Stimulated activated CD4-positive, alpha-beta T cell treated with anti-CD3 and anti-CD28 coated beads, TNF-alpha, amount 100 ng/mL, for 24 hours (primary cell): ENCODE data around the gene SCUBE1.
A peak's percentile ranks its signal among the peaks of the same experiment; 100 is the strongest.
"Not testable (repeated sequence)": the region's sequence is repeated elsewhere in the genome, so short reads cannot be mapped to it uniquely, and the experiment has no call there.

Experiments
- DNase-seq, 3 experiments: peaks; one replicate each; pipeline ENCODE4 v3.0.0-alpha.2; 2020; ENCODE audit warnings: low read depth in 3 of 3

SCUBE1 gene

GRCh38 chr22:43356881-43357280, 13.7 kb upstream of the SCUBE1 start:
- no peak for DNase-seq

DNA sequence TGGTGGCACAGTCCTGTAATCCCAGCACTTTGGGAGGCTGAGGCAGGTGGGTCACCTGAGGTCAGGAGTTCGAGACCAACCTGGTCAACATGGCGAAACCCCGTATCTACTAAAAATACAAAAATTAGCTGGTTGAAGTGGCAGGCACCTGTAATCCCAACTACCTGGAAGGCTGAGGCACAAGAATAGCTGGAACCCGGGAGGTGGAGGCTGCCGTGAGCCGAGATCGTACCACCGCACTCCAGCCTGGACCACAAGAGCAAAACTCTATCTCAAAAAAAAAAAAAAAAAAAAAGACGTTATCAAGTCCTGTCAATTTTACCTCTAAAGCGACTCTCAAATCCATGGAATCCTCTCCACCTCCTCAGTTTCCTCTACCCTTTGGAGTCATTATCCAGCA, 12.5 kb upstream of the SCUBE1 start:
- not testable (repeated sequence) for DNase-seq

DNA sequence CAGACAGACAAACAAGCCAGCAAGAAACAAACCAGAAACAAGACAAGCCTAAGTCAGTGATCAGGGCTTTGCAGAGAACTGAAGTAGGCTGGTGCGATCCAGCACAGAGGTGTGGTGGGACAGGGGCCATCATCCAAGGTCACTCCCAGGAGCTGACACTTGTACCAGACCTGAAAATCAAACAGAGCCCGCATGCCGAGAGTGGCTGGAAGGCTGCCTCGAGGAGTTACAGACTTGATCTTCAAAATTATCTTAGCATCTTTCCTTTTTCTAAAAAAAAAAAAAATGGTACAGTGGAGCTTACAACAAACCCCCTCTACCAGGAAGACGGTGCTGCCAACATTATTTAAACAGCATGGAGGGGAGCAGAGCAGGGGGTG, 8.8 kb upstream of the SCUBE1 start:
- DNase-seq: no peak

- DNase-seq: no peak
Observed at GRCh38 chr22:43349636-43350035, 6.5 kb upstream of the SCUBE1 start.

DNA sequence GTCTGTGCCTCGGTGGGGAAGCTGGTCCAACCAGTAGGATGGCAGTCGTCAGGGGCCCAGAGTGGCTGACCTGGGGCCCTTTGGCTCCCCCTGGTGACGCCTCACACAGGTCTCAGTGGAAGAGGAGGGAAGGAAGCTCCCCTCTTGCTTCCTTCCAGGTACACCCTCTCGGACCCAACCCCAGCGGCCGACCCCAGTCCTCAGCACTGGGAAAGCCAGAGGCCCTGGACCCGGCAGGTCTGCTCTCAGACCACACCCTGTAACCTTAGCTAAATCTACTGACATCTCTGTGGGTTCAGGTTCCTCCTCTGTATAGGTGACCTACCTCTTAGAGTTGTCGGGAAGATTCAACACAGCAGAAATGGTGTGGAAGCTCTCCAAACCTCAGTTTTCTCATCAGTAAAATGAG, 3.4 kb upstream of the SCUBE1 start:
- DNase-seq: peak; percentile 28 to 63 (median 45)

DNA sequence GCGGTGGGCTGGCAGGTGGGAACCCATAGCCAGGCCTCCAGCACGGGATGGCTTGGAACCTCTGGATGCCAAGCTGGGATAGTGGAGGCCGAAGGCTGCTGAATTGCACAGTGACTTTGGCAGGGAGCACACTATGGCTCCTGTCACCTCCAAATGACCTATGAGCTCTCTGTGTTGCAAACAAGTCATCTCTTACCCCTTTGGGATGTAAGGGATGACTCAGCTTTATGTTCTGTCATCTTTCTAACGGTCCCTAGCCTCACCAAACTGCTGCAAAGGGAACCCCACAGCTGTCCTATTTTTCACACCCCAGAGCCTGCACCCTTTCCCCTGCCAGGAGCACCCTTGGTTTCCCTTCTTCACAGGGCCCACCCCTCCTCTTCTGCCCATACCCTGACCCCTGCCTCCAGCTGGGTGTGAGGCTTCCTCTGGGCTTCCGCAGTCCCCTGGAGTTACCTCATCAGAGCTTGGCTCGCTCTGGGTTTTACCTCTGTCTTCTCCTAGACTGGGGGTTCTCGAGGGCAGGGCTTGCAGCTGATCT, 2.7 kb upstream of the SCUBE1 start:
- DNase-seq: no peak

DNA sequence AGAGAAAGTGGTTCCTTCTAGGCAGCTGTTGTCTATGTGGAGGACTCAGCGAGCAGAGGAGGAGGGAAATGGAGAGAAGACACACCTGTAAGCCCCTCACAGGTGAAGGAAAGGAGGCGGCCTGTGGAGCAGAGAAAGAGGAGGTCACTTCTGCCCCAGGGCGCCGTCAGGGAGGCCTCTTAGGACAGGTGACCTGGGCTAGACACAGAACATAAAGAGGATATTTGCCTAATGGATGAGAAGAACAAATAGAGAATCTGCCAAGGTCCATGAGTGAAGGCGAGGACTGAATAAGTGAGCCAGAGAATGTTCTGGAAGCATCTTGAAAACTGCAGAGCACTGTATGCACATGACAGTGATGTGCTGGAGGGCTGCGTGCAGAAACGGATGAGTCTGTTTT, 2.2 kb upstream of the SCUBE1 start:
- no peak for DNase-seq

- DNase-seq: no peak
Observed at GRCh38 chr22:43344520-43344787, 1.3 kb upstream of the SCUBE1 start.

GRCh38 chr22:43343670-43344519, 723 bp upstream of the SCUBE1 start:
- DNase-seq: no peak

GRCh38 chr22:43342347-43343261, 568 bp downstream of the SCUBE1 start:
- DNase-seq: no peak

- no peak for DNase-seq
Observed at GRCh38 chr22:43341565-43341964, 1.6 kb downstream of the SCUBE1 start.

DNA sequence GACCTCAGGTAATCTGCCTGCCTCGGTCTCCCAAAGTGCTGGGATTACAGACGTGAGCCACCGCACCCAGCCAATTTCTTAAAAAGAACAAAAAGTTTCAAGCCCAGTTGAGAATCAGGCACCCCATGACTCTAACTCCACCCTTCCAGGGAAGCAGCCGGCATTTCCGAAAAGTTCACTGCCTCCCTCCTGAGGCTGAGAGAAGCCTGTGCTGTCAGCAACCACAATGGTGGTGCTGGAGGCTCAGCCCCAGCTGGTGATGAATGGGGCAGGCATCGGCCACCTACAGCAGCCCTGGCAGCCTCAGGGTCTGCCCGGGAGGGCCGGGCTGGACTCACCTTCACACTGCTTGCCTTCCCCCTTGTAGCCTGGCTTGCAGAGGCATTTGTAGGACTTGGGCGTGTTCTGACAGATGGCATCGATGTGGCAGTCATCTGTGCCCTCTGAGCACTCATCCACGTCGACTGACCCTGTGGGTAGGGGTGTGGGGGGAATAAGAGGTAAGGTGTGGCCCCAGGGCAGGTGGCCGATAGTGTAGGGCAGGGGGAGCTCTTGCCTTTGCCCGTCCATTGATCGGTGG, 4.3 kb downstream of the SCUBE1 start:
- DNase-seq: no peak

- no peak for DNase-seq
Observed at GRCh38 chr22:43337946-43338345, 5.2 kb downstream of the SCUBE1 start.

DNA sequence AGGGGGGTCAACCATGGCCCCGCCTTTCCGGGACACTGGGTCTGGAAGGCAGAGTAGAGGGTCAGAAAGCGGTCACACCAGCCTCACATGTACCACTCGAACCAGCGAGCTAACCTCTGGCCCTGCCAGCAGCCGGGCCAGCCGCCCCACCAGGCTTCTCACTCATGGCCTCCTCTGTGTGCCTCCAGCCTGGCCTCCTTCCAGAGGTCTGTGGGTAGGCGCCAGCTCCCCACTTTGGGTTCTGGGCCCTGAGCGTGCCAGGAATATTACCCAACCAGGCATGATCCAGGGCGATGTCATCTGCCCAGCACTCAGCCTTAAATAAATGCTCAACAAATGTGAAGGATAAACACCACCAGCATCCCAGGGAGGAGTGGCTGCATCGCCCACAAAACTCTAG, 5.8 kb downstream of the SCUBE1 start:
- no peak for DNase-seq

GRCh38 chr22:43334378-43334777, 8.8 kb downstream of the SCUBE1 start:
- DNase-seq: no peak

DNA sequence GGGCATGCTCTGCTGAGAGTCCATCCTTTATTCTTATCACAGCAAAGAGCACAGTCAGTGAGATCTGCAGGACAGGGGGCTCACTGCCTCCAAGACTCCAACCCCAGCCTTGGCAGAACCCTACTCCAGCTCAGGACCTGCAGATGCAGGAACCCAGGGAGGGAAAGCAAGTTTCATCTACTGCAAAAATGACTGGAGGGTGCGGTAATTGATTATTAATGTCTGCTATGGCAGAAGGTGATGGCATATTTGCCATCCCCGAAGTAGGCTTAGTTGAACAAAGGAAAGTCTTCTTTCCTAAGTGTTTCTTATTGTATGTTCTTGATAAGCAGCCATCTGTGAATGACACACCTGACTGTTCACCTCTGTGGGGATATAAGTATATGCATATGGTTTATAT, 9.2 kb downstream of the SCUBE1 start:
- DNase-seq: no peak

DNA sequence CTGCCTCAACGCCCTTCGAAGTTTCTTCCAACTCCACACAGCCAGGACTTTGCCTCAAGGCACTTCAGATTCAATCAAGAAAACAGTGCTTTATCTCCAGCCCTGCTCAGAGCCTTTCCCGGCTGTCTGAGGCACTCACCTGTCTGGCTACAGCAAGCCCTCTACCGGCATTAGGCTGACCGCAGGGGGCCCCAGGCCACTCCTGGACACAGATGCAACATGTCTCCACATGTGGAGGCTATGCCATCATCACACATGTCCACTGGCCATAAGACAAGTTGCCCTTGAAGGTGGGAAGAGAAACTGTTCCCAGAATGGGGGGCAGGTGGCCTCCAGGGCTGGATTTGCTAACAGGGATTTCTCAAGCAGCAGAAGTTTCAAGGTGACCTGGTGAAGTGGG, 10.0 kb downstream of the SCUBE1 start:
- DNase-seq: no peak

GRCh38 chr22:43331698-43332097, 11.5 kb downstream of the SCUBE1 start:
- DNase-seq: no peak

DNA sequence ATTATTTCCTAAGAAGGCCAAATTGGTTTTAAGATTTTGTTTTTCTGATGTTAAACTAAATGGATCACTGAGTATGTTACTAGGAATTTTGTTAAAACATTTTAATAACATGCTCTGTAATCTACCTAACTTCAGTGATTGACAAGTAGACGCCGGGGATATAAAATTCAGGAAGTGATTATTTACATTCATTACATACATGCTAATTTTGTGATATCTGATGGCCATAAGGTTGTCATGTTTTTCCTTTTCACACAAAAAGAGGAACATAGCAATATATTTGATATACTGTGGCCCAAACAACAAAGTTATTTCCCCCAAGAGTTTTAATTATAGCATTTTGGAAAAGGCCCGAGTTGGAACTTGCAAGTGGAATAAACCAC, 12.1 kb downstream of the SCUBE1 start:
- no peak for DNase-seq

GRCh38 chr22:43330178-43331068, 12.7 kb downstream of the SCUBE1 start:
- DNase-seq: no peak

DNA sequence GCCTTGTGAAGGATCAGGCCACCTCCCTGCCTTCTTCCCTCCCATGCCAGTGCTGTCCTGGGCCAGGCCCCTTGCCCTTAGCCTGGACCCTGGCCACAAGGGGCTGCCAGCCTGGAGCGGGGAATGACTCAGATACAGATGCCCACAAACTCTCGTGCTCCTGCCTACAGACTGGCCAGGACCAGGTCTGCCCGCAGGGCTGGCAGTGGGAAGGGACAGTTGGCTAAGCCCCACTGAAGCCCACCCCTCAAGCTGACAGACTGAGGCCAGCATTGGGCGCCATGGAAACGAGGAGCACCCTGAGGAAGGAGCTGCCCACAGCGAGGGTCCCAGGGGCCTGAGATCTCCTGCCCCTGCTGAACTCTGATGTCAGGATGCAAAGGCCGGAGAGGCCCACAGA, 14.1 kb downstream of the SCUBE1 start:
- no peak for DNase-seq

DNA sequence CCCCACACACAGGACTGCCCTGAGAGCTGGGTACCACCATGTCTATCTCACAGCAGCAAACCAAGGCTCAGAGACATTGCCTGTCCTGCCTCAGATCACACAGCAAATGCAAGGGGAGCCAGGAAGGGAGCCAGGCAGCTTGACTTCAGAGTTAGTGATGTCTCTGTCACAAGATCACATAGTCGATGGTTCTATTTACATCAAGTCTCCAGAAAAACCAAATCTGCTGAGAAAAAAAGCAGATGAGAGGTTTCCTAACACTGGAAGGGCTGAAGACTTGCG, 16.1 kb downstream of the SCUBE1 start:
- no peak for DNase-seq
